ENCODE data around the gene COX10. TPM values are rescaled to one million over a fixed set of nuclear protein-coding genes. Genes with fewer than 3 reads are reported as not detected.

The COX10 gene
- total RNA-seq, 2 donors from 2014 or later, result 8.7 to 26.5 TPM

GRCh38 chr17:14048169-14048568, 21.1 kb upstream of the COX10 start:
- H3K9me3 ChIP-seq, result no peaks in the 10 kb centered on the region
- ATAC-seq (ENCODE audit: insufficient number of reproducible peaks, low FRiP score, low read depth) (no peak), DNase-seq (ENCODE audit: low spot score) (no peak)
- no peaks in the 10 kb centered on the region for H3K36me3 ChIP-seq
- TF ChIP-seq CTCF (IDR thresholded peaks at IDR 0.05), result no peak
- no peak overlapping the region for H3K4me3 ChIP-seq
- H3K27me3 ChIP-seq (replicated peaks; ENCODE audit: insufficient read depth), result no peaks in the 10 kb centered on the region
- H3K27ac ChIP-seq, result no peak overlapping the region
- peaks cover 0 to 6% of the 10 kb centered on the region in 2 donors for H3K4me1 ChIP-seq (ENCODE audit: control insufficient read depth in 1 of 2, low read depth in 2 of 2)

GRCh38 chr17:14050616-14051015, 18.7 kb upstream of the COX10 start:
- no peaks in the 10 kb centered on the region for H3K36me3 ChIP-seq
- no peak for TF ChIP-seq CTCF (IDR thresholded peaks at IDR 0.05)
- no peak overlapping the region for H3K4me3 ChIP-seq
- DNase-seq (ENCODE audit: low spot score), result no peak
- no peak overlapping the region for H3K27ac ChIP-seq
- no peak for ATAC-seq (ENCODE audit: insufficient number of reproducible peaks, low FRiP score, low read depth)
- no peaks in the 10 kb centered on the region for H3K9me3 ChIP-seq
- no peaks in the 10 kb centered on the region for H3K27me3 ChIP-seq (replicated peaks; ENCODE audit: insufficient read depth)
- peaks cover 3 to 10% of the 10 kb centered on the region in 2 donors for H3K4me1 ChIP-seq (ENCODE audit: control insufficient read depth in 1 of 2, low read depth in 2 of 2)

- Histone ChIP-seq H3K27me3 (replicated peaks; ENCODE audit: insufficient read depth) (no peaks in the 10 kb centered on the region), H3K9me3 (no peaks in the 10 kb centered on the region), H3K27ac (no peak overlapping the region), H3K36me3 (no peaks in the 10 kb centered on the region), H3K4me1 (ENCODE audit: control insufficient read depth in 1 of 2, low read depth in 2 of 2) (peaks cover 3 to 10% of the 10 kb centered on the region in 2 donors), H3K4me3 (no peak overlapping the region)
- ATAC-seq (ENCODE audit: insufficient number of reproducible peaks, low FRiP score, low read depth) (no peak), DNase-seq (ENCODE audit: low spot score) (no peak)
- no peak for TF ChIP-seq CTCF (IDR thresholded peaks at IDR 0.05)
These were observed 17.6 kb upstream of the COX10 start for GRCh38 chr17:14051692-14052091.

GRCh38 chr17:14052886-14053615, 16.3 kb upstream of the COX10 start:
- Histone ChIP-seq H3K27ac (no peak overlapping the region), H3K36me3 (no peaks in the 10 kb centered on the region), H3K9me3 (no peaks in the 10 kb centered on the region), H3K27me3 (replicated peaks; ENCODE audit: insufficient read depth) (no peaks in the 10 kb centered on the region), H3K4me3 (no peak overlapping the region), H3K4me1 (ENCODE audit: control insufficient read depth in 1 of 2, low read depth in 2 of 2) (peaks cover 3 to 10% of the 10 kb centered on the region in 2 donors)
- DNase-seq (ENCODE audit: low spot score), result no peak
- ATAC-seq (ENCODE audit: insufficient number of reproducible peaks, low FRiP score, low read depth), result no peak
- TF ChIP-seq CTCF (IDR thresholded peaks at IDR 0.05), result no peak

GRCh38 chr17:14057591-14057990, 11.7 kb upstream of the COX10 start:
- H3K4me3 ChIP-seq, result no peak overlapping the region
- H3K36me3 ChIP-seq, result no peaks in the 10 kb centered on the region
- no peak overlapping the region for H3K27ac ChIP-seq
- TF ChIP-seq CTCF (IDR thresholded peaks at IDR 0.05), result no peak
- no peaks in the 10 kb centered on the region for H3K27me3 ChIP-seq (replicated peaks; ENCODE audit: insufficient read depth)
- peaks cover 5 to 28% of the 10 kb centered on the region in 2 donors for H3K4me1 ChIP-seq (ENCODE audit: control insufficient read depth in 1 of 2, low read depth in 2 of 2)
- ATAC-seq (ENCODE audit: insufficient number of reproducible peaks, low FRiP score, low read depth), result no peak
- H3K9me3 ChIP-seq, result no peaks in the 10 kb centered on the region
- DNase-seq (ENCODE audit: low spot score), result no peak
